DOHH2 (cell line): ENCODE results near the gene KLK11.

ENCODE experiments used
- H3F3A ChIP-seq: fragments of 200-600 bp; sonication (generic), shearing (Covaris generic); 2 replicates; pipeline ENCODE4 v1.6.0; 2016; ENCODE audit warnings: antibody characterized with exemption, mild to moderate bottlenecking; ENCODE audit not compliant: control insufficient read depth, insufficient read depth
- H3K27ac ChIP-seq: fragments of 200-600 bp; sonication (generic); 2 replicates; pipeline ENCODE4 v1.5.1; 2014; ENCODE audit warnings: low read depth, mild to moderate bottlenecking, low read length, moderate library complexity
- H3K27me3 ChIP-seq: fragments of 200-600 bp; sonication (generic); 2 replicates; pipeline ENCODE4 v1.6.1; 2014; ENCODE audit warnings: mild to moderate bottlenecking, low read length, mixed read lengths; ENCODE audit not compliant: control insufficient read depth
- H3K36me3 ChIP-seq: fragments of 200-600 bp; sonication (generic); 2 replicates; pipeline ENCODE4 v1.6.1; 2014; ENCODE audit warnings: mild to moderate bottlenecking, low read length, moderate library complexity, mixed read lengths; ENCODE audit not compliant: control insufficient read depth
- H3K4me1 ChIP-seq: fragments of 200-600 bp; sonication (generic); 2 replicates; pipeline ENCODE4 v1.6.1; 2014; ENCODE audit warnings: mild to moderate bottlenecking, low read length, mixed read lengths; ENCODE audit not compliant: control insufficient read depth
- H3K4me2 ChIP-seq: fragments of 200-600 bp; sonication (generic); 2 replicates; pipeline ENCODE4 v1.6.0; 2014; ENCODE audit warnings: mild to moderate bottlenecking, low read length, moderate library complexity
- H3K4me3 ChIP-seq: fragments of 200-600 bp; sonication (generic); 2 replicates; pipeline ENCODE4 v1.5.1; 2014; ENCODE audit warnings: mild to moderate bottlenecking, low read length, mixed read lengths
- H3K79me2 ChIP-seq: fragments of 200-600 bp; sonication (generic); 2 replicates; pipeline ENCODE4 v1.6.1; 2014; ENCODE audit warnings: mild to moderate bottlenecking, low read length, mixed read lengths; ENCODE audit not compliant: control insufficient read depth
- H3K9me2 ChIP-seq: fragments of 200-600 bp; sonication (generic); replicated peaks from 2 replicates; pipeline ENCODE4 v1.6.1; 2014; ENCODE audit warnings: mild to moderate bottlenecking, low read length, mixed read lengths; ENCODE audit not compliant: control insufficient read depth
- H3K9me3 ChIP-seq: fragments of 200-600 bp; sonication (generic); 2 replicates; pipeline ENCODE4 v1.6.1; 2014; ENCODE audit warnings: antibody characterized with exemption, low read length, mixed read lengths; ENCODE audit not compliant: control insufficient read depth, insufficient read depth
- H4K20me1 ChIP-seq: fragments of 200-600 bp; sonication (generic); 2 replicates; pipeline ENCODE4 v1.6.0; 2014; ENCODE audit warnings: low read depth, mild to moderate bottlenecking, antibody characterized with exemption, low read length, moderate library complexity; ENCODE audit not compliant: control insufficient read depth, insufficient read depth
- EZH2phosphoT487 ChIP-seq: fragments of 200-600 bp; sonication (generic); IDR thresholded peaks from 2 replicates; pipeline ENCODE4 v1.6.1; 2017; ENCODE audit warnings: borderline replicate concordance, mild to moderate bottlenecking, antibody characterized with exemption, low read length, moderate library complexity, mixed read lengths
- TF ChIP-seq, protein P1 (sequence below): fragments of 200-600 bp; sonication (generic); IDR thresholded peaks from one replicate; pipeline ENCODE4 v1.5.1; 2014; ENCODE audit warnings: antibody characterized with exemption, mild to moderate bottlenecking, low read depth, low read length; ENCODE audit not compliant: poor library complexity, severe bottlenecking

The KLK11 gene

DNA sequence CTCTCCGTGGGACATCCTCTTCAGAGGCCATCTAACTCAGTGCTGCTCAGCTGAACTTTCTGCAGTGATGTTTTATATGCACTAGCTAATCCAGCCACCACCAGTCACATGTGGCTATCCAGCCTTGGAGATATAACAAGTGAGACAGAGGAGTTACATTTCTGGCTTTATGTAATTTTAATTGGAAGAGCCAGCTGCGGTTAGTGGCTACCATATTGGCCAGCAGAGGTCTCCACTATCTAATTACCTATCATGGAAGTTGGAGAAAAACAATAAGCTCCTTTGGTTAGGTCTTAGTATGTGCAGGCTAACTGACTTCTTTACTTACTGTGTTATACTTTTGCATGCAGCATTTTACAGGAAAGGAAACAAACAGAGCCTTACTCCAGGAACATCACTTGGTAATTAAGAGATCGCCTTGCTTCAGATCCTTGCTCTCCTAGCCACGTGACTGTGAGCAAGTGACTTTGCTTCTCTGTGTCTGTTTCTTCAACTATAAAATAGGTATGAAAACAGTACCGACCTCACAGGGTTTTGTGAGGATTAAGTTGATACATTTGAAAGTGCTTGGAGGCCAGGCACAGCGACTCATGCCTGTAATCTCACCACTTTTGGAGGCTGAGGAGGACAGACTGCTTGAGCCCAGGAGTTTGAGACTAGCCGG is 5.3 kb downstream of the KLK11 start:
- Histone ChIP-seq H3K4me3 (no peak overlapping the region), H3K27ac (no peak overlapping the region), H3K4me2 (no peak overlapping the region), H3F3A (no peaks in the 10 kb centered on the region), H3K36me3 (no peaks in the 10 kb centered on the region), H3K79me2 (no peaks in the 10 kb centered on the region), H4K20me1 (no peaks in the 10 kb centered on the region), H3K4me1 (no peaks in the 10 kb centered on the region), H3K27me3 (no peaks in the 10 kb centered on the region), H3K9me2 (no peaks in the 10 kb centered on the region), H3K9me3 (no peaks in the 10 kb centered on the region)
- TF ChIP-seq, protein P1, sequence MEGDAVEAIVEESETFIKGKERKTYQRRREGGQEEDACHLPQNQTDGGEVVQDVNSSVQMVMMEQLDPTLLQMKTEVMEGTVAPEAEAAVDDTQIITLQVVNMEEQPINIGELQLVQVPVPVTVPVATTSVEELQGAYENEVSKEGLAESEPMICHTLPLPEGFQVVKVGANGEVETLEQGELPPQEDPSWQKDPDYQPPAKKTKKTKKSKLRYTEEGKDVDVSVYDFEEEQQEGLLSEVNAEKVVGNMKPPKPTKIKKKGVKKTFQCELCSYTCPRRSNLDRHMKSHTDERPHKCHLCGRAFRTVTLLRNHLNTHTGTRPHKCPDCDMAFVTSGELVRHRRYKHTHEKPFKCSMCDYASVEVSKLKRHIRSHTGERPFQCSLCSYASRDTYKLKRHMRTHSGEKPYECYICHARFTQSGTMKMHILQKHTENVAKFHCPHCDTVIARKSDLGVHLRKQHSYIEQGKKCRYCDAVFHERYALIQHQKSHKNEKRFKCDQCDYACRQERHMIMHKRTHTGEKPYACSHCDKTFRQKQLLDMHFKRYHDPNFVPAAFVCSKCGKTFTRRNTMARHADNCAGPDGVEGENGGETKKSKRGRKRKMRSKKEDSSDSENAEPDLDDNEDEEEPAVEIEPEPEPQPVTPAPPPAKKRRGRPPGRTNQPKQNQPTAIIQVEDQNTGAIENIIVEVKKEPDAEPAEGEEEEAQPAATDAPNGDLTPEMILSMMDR = peak; percentile 73
- TF ChIP-seq EZH2phosphoT487 = no peak

- Histone ChIP-seq H4K20me1 (no peaks in the 10 kb centered on the region), H3F3A (no peaks in the 10 kb centered on the region), H3K79me2 (no peaks in the 10 kb centered on the region), H3K36me3 (no peaks in the 10 kb centered on the region), H3K27ac (no peak within 1 kb of the TSS), H3K4me2 (no peak within 1 kb of the TSS), H3K4me3 (no peak within 1 kb of the TSS), H3K9me2 (no peaks in the 10 kb centered on the region), H3K4me1 (no peaks in the 10 kb centered on the region), H3K27me3 (no peaks in the 10 kb centered on the region), H3K9me3 (no peaks in the 10 kb centered on the region)
- TF ChIP-seq, protein P1 = no peak
- no peak for TF ChIP-seq EZH2phosphoT487
These were observed 6.9 kb downstream of the KLK11 start, which contains the start of gene KLK10 for GRCh38 chr19:51019544-51019925. Gene KLK10 (minus strand): TSS chr19:51019709. CDS start chr19:51019130, 579 bp downstream.

DNA sequence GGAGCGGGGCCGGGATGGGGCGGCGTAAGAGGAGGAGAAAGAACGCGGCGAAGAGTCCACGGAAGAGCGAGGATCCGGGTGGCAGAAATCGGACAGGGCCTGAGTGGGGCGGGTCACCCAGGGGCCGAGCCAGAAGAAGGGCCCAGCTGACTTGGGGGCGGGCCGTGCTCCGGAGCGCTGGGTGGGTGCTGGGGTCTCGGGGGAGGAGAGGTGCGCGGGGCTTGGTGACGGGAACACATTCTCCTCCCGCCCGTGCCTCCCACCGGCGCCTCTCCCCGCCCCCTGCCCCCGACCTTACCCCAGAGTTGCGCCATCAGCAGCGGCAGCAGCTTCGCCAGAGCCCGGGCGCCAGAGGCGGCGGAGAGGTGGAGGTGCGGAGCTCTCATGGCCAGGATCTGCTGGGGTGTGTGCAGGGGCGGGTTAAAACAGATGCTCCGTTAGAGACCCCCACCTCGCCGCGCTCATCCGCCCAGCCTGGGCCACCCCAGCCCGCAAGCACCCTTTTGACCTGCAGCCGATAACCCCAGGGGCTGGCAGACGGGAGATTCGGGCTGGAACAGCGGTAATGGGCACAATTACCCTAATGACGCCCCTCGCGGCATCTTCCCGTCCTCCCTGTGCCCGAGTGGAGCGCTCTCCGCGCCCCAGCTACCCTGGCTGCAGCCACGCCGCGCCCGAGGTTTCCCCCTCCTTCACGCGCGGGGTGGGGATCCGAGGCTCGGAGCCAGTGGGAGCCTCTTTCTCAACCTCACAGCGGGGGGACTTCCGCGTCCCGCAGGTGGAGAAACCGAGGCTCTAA is 7.5 kb downstream of the KLK11 start:
- Histone ChIP-seq H3K4me1 (no peaks in the 10 kb centered on the region), H3K4me2 (no peak overlapping the region), H4K20me1 (no peaks in the 10 kb centered on the region), H3K79me2 (no peaks in the 10 kb centered on the region), H3K36me3 (no peaks in the 10 kb centered on the region), H3K27me3 (no peaks in the 10 kb centered on the region), H3F3A (no peaks in the 10 kb centered on the region), H3K9me2 (no peaks in the 10 kb centered on the region), H3K27ac (no peak overlapping the region), H3K9me3 (no peaks in the 10 kb centered on the region), H3K4me3 (no peak overlapping the region)
- no peak for TF ChIP-seq EZH2phosphoT487
- TF ChIP-seq, protein P1 = no peak
